ENCODE measurements around the gene EXOC6.
"Not testable (repeated sequence)": the region's sequence is repeated elsewhere in the genome, so short reads cannot be mapped to it uniquely, and the experiment has no call there.

EXOC6 gene

GRCh38 chr10:92892691-92893054 lies 44.4 kb downstream of the EXOC6 start:
- no peak overlapping the region for H3K27ac ChIP-seq
- no peak for TF ChIP-seq ZFX (IDR thresholded peaks at IDR 0.05; ENCODE audit: borderline replicate concordance)
- no peak for TF ChIP-seq CTCF (IDR thresholded peaks at IDR 0.05)

GRCh38 chr10:92894081-92894655 lies 45.8 kb downstream of the EXOC6 start:
- no peak for TF ChIP-seq CTCF (IDR thresholded peaks at IDR 0.05)
- no peak for TF ChIP-seq ZFX (IDR thresholded peaks at IDR 0.05; ENCODE audit: borderline replicate concordance)
- no peak overlapping the region for H3K27ac ChIP-seq

GRCh38 chr10:92897916-92898315 lies 49.6 kb downstream of the EXOC6 start:
- TF ChIP-seq ZFX (IDR thresholded peaks at IDR 0.05; ENCODE audit: borderline replicate concordance) = no peak
- TF ChIP-seq CTCF (IDR thresholded peaks at IDR 0.05) = no peak
- no peak overlapping the region for H3K27ac ChIP-seq

- no peak overlapping the region for H3K27ac ChIP-seq
- TF ChIP-seq ZFX (IDR thresholded peaks at IDR 0.05; ENCODE audit: borderline replicate concordance) (no peak), CTCF (IDR thresholded peaks at IDR 0.05) (no peak)
Observed at GRCh38 chr10:92901819-92902251, 53.5 kb downstream of the EXOC6 start.

GRCh38 chr10:92903633-92904032 lies 55.3 kb downstream of the EXOC6 start:
- H3K27ac ChIP-seq = no peak overlapping the region
- TF ChIP-seq ZFX (IDR thresholded peaks at IDR 0.05; ENCODE audit: borderline replicate concordance) (no peak), CTCF (IDR thresholded peaks at IDR 0.05) (no peak)

GRCh38 chr10:92907280-92907679 lies 59.0 kb downstream of the EXOC6 start:
- TF ChIP-seq ZFX (IDR thresholded peaks at IDR 0.05; ENCODE audit: borderline replicate concordance) = no peak
- no peak for TF ChIP-seq CTCF (IDR thresholded peaks at IDR 0.05)
- H3K27ac ChIP-seq = no peak overlapping the region

- not testable (repeated sequence) for H3K27ac ChIP-seq
Observed at GRCh38 chr10:92912631-92913030, 64.3 kb downstream of the EXOC6 start.

GRCh38 chr10:92913973-92914372 lies 65.7 kb downstream of the EXOC6 start:
- TF ChIP-seq ZFX (IDR thresholded peaks at IDR 0.05; ENCODE audit: borderline replicate concordance) = no peak

More at GRCh38 chr10:92913973-92914372, 65.7 kb downstream of the EXOC6 start:
- H3K27ac ChIP-seq = no peak overlapping the region

All from 22Rv1 (cell line).